GM21576 (cell line): ENCODE data around the gene PTPRN2.

Experiments used
- ATAC-seq: cut with Tn5 transposase; IDR thresholded peaks from one replicate; pipeline ENCODE4 v1.9.1; 2021; ENCODE audit warnings: mild to moderate bottlenecking, moderate library complexity; ENCODE audit not compliant: unreplicated experiment

Gene PTPRN2

DNA sequence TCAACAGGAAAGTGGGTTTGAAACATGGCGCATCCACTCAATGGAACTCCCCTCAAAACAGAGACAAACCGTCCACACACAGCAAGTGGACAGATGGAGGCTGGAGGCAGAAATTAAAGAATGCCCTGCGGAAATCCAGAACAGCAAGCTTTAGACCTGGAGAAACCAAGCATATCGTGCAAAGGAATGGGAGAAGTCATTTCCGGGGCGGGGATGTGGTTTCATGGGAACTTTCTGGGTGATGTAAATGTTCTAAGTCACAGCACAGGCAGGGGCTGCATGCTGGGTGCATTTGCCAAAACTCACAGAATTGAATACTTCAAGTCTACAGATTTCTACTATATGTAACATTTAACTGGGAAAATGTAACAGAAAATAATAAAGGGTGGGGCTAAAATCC lies 213.0 kb downstream of the PTPRN2 start:
- no peak for ATAC-seq

DNA sequence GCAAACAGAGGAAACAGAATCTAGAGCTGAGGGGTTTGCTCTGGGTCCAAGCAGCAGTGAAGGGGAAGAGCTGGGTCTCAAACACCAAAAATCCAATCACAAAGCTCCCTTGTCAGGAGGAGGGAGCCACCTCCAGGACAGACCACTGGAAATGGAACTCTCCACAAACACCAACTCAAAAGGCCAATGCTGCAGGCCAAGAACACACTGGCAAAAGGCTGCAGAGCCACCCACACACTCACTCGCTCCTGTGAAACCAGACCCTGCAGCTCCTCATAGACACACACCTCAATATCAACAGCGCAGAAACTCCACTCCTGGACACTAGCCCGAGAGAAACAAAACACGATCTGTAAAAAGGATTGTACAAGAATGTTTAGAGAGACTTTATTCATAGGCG lies 213.5 kb downstream of the PTPRN2 start:
- no peak for ATAC-seq

DNA sequence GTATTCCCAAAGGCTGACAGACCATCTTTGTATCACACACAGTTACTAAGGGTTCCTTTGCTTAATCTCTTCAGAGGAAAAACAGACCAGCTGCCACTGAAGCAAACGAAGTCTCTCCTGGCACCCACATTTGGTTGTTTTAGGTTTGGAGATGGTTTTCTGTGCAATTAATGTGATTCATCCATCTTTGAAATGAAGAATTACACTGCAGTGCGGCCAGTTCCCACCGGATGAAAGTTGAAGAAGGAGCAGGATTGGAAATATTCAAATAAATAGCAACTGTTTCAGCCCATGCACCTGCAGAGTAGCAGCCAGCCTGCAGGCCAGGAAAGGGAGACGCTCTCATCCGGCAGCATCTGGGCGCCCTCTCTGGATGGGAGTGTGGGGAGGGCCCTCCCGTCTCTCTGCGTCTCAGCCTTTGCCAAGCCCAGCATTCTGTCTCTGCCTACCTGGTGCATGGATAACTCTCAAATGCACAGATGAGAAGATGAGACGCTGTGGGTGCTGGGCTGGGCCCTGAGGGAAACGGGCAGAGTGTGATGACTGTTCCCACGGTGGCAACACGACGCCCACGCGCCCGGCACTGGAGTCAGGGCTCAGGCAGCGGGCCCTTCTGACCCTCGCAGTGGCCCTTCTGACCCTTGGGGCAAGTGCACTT lies 214.0 kb downstream of the PTPRN2 start:
- no peak for ATAC-seq

DNA sequence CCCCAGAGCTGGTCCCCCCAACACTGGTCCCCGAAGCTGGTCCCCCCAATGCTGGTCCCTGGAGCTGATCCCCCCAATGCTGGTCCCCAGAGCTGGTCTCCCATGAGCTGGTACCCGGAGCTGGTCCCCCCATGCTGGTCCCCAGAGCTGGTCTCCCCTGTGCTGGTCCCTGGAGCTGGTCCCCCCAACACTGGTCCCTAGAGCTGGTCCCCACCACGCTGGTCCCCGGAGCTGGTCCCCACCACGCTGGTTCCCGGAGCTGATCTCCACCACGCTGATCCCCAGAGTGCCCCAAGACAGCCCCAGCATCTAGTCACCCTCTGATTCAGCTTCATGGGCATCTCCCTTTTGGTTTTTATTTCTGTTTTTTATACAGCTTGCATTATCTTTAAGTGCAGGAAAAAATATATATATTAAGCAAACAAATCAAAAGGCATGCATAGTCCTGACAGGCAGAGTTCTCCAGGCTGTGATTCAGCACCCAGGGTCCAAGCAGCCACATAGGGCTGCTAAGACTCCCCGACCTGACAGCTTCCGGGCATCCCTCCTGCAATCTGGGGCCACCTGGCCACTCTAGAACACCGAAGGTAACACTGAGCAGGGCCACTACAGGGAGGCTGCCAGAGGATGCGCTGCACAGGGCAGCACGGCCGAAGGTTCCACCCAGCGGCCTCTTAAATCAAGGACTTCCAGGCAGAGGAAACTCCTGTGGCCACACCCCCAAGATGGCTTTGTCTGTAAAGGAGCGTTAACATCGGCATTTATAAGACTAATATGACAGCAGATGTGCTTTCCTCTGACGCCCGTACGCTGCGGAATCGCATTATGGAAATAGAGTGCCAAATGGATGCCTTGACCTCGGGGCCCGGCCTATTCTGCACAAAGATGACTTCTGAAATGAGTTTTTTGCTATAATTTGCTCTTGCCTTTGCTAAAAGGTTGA lies 215.0 kb downstream of the PTPRN2 start:
- ATAC-seq: no peak

DNA sequence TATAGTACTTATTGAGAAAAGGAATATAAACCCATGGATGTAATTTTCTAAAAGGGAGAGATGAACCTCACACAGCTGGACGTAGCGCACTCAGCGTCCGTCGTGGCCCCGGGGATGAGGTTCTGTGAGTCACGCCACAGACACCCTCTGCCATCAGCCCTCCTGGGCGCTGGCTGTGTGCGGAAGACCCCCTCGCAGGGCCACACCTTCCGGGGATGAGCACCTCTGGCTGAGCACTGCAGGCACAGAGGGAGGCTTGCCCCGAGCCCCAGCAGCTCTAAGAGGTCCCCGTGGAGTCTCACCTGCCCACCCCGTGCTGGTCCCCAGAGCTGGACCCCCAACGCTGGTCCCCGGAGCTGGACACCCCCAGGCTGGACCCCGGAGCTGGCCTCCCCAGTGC lies 215.8 kb downstream of the PTPRN2 start:
- no peak for ATAC-seq

DNA sequence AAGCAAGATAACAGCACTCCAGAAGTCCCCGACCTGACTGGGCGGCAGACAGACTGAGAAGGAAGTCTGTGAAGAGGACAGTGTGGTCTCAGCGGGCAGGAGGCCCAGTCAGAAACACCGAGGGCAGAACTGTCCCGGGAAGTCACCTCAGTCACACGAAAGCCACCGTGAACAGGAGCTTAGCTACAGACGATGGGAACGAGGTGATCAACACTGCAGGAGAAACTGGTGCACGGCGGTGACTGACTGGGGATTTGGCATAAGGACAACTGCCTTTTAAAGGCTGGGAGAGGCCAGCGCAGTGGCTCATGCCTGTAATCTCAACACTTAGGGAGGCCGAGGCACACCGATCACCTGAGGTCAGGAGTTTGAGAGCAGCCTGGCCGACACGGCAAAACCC lies 217.8 kb downstream of the PTPRN2 start:
- no peak for ATAC-seq

DNA sequence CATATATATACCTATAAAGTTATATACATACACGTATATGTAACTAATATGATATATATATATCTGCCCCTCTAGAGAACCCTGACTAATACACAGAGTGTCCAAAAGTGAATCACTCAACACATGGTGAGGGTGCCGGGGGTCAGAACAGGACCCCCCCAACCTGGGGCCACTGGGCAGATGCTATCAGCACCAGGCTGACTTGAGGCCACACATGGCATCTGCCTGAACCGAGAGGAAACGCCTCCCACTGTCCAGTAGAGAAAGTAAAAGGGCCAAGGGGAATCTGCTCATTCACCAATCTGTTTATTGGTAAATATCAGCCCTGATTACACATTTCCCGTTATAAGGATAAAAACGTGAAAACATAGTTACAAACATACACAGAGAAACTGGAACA lies 218.3 kb downstream of the PTPRN2 start:
- ATAC-seq: no peak

DNA sequence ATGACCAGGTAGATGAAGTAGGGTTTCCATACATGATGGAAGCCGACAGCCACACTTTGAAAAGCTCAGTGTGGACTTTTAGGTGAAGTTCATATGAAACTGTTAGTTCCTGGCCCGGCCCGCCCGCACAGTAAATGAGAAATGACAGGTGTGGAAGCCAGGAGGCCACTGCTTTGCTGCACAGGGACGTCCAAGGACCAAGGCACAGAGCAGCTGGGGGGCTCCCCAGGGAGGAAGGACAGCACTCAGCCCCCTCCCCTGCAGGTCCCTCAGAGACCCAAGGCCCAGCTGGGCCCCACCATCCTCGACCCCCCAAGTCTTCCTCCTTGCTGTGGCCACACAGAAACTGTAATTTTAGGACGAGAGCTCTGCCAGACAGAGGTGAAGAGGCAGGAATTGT lies 219.2 kb downstream of the PTPRN2 start:
- no peak for ATAC-seq

DNA sequence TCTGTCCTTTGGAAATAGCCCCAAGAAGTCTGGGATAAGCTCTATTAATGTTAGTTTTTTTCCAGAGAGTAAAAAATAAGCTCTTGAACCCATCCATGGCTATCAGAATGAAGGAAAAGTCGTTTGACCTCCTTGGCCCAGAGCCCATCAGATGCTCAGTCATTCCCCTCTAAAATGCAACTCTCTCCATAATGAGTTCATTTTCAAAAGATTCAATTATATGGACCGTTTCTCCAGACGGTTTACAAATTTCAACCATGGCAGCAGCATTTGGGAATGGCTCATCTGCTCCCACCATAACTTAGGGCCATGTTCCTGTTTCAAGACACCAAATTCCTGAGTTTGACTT lies 220.0 kb downstream of the PTPRN2 start:
- no peak for ATAC-seq

DNA sequence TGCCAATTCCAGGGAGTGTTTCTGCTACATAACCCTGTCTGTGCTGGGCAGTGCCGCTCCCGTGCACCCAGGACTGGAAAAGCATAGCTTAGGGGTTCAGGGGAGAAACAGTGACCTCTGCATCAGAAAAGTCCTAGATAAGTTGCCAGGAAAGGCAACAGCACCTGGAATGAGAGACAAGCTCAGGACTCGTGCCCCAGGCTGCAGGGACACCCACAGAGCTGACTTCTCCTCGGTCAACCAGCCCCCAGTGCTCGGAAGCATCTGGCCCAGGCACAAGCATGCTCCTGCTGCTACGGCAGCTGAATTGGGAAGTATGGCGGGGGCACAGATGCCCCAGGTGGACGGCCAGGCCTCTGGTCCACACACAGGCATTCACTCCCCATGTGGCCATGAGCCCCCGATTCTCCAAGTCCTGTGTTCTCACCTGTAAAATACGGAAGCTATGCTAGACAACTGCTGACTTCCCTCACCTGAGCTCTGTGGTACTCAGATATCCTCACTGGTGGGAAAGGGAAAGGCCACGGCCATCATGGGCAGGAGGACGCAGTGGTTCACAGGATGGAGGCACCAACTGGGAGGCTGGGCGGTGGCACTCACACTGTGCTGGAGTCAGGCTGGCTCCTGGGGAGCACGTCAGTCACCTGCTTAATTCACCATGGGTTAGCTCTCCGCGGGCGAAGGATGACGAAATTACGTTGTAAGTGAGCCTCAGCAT lies 220.5 kb downstream of the PTPRN2 start:
- ATAC-seq: no peak

DNA sequence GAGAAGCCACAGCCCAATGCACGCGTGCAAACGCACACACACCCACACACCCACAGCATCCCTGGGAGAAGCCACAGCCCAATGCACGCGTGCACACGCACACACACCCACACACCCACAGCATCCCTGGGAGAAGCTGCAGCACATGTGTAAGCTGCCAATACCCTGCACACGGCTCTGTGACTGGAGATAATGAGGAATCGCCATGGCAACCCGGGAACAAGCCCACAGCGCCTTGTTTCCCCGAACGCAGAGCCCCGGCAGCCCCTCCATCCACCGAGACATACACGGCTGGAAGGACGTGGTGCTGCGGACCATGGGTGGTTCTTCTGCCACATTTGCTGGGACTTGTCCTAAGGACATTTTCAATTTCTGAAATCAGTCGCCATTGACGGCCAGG lies 221.3 kb downstream of the PTPRN2 start:
- ATAC-seq: no peak

DNA sequence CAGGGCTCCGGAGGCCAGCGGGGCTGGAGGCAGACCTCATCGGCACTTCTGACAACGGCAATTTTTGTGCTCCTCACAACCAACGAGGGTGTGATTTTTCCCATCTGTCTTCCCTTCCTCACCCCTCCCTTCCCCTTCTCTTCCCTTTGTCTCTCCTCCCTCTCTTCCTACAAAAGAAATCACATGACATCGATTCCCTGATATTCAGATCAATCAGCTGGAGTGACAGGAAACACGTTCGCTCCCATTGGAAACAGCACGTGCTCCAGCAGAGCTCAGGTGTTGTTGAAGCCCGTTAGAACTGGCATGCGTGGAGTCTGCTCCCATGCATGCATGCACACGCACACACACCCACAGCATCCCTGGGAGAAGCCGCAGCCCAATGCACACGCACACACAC lies 222.4 kb downstream of the PTPRN2 start:
- ATAC-seq: no peak

DNA sequence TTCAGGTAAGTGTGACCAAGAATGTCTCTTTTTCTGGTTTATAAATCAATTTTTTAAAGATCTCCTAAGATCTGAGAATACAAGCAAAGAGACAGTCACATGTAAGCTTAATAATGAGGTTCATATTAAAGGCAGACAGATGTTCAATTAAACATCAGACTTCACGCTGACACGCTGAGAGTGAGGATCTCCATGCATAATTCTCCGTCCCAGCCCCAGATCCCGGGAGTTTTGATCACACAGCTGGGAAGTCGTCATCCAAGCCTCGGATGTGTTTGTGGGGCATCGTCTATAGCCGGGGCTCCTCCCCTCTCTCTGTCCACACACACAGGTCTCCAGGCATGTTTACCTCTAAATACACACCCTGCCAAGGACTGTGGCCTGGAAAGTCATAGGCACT lies 223.2 kb downstream of the PTPRN2 start:
- no peak for ATAC-seq

DNA sequence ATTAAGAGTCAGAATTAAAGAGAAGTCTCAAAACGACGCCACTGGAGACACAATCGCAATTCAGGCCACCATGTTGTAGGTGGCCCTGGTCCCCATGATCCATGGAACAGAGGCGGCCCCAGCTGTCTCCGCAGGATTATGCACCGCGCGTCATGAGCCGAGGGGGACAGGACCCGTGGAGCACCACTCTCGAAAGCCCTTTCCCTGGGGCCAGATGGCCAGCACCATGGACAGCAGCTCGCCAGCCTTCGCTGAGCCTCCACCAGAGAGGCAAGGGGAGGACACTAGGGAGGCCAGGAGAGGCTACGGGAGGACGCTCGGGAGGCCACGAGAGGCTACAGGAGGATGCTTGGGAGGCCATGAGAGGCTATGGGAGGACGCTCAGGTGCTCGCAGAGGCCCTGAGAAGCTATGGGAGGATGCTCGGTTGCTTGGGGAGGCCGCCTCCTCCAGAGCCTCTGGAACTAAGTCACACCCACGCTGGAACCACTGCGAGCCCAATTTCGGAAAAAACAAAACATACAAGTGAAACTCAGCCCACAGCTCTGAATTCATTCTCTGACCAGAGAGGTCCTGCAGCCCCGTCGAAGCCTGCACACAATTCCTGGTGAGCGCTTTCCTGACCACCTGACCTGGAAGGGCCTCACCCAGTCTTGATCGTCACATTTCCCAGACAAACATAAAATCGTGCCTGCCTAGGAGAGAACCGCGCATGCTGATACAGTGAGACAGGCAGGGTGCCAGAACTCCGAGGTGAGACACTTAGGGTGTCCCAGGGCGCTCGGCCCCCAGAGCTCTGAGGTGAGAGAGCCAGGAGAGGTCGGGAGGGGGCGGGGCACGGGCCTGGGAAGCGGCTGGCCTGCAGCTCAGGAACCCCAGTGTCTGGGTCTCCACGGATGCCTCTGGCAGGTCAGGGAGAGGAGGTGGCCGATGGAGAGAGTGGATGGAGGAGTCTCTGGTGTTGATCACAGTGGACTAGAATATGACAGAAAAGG lies 224.4 kb downstream of the PTPRN2 start:
- ATAC-seq: no peak

DNA sequence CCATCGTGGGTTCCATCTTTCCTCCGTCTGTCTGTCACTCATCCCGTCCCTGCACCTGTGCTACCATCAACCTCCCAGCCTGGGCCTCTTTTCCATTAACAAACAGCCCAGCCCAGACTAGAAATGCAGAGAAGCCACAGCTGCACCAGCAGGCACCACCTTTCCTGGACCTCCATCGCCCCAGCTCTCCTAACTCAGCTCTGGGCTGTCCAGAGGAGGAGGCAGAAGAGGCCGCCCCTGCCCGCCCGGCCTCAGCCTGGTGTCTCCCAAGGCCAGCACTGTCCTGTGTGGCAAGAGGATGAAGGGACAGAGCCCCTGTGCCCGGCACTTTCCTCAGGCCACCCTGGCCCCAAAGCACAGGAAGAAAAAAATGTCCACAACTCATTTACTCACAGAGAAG lies 225.6 kb downstream of the PTPRN2 start:
- ATAC-seq: no peak

DNA sequence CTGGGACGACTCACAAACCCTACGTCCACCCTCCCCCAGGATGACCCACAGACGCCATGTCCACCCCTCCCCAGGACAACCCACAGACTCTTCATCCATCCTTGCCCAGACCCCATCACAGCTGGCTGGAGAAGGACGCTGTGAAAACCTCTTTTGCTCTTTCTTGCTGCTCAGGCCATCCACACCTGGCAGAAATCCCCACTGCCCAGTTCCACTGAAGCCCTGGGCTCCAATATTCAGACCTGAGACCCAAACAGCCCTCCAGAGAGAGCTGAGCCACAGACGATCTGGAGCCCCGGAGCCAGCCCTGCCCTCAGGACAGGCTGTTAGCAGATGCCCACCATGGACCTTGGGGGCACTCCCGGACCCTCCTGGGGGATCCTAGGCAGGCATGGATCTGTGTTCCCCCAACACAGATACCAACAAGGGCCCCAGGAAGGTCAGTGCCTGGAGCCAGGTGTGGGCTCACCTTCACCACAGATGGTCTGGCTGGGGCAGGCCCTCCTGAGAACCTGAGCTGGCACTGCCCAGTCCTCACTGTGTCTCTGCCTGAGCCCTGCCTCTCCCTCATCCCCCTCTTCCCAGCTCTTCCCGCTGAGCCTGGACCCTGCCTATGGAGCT lies 226.2 kb downstream of the PTPRN2 start:
- ATAC-seq: no peak

DNA sequence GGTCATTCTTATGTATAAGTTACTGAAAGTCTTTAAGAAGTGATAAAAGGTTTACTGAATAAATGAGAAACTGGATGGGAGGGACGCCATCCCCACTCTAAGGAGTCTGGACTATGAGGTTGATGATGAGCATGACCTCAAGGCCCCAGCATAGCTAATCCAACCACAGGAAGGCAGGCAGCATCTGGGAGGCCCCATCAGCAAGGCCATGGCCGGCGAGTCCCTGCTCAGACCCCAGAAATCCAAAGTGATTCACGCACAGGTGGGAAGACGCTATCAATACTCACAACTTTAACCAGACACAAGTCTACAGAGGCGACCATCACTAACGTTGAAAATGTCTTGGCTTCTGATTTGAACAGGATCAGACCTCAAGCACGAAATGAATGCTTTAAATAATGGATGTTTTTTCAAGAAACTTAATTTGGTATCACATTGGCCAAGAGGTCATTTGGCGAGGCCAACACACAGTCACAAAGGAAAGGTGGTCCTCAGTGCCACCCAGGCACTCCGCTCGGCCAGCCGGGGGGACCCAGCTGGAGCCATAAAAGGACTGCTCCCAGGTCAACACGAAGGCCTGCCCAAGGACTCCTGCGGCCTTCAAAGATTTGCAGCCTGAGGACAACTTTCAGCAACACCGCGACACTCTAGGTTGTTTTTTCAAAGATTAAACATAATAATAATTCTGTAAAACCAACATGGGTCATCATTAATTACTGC lies 228.5 kb downstream of the PTPRN2 start:
- no peak for ATAC-seq

DNA sequence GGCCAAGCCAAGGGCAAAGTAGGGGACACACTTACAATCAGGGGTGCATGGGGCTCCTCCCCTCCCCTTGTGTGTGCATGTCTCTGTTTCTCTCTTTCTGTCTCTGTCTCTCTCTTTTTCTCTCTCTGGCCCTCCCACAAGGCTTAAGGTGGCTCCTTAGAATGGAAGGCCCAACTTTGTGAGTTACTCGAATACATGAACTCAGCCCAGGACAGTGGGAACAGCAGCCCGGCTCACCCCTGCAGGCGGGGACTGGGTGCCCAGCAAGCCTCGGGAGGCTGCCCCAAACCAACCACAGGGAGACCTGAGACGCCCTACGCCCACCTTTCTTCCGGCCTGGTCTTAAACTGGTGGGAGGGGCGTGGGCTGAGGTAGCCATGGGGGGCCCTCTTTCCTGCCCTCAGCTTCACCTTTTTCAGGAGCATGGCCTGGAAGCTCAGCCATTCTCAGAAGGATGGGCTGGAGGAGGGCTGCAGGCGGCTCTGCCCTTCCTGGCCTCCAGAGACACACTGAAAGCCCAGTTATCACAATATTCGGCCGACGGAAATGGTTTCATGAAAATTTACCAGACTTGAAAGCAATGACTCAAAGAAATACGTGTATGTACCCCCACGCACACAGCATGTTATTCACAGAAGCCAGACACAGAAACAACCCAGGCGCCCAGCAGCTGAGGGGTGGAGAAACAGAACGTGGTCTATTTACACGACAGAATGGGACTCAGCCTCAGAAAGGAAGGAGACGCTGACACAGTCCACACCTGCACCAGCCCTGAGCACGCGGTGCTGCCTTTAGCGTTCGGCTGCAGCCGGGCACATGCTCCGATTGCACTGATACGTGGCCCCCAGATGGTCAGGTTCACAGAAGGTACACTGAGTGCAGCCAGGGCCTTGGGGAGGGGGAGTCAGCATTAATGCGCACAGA lies 229.5 kb downstream of the PTPRN2 start:
- no peak for ATAC-seq
